ENCODE measurements around the gene TLE1. TPM values are rescaled to one million over a fixed set of nuclear protein-coding genes. Genes with fewer than 3 reads are reported as not detected.

TLE1 gene
- total RNA-seq, 1 donor from 2014 or later = 40.0 TPM

DNA sequence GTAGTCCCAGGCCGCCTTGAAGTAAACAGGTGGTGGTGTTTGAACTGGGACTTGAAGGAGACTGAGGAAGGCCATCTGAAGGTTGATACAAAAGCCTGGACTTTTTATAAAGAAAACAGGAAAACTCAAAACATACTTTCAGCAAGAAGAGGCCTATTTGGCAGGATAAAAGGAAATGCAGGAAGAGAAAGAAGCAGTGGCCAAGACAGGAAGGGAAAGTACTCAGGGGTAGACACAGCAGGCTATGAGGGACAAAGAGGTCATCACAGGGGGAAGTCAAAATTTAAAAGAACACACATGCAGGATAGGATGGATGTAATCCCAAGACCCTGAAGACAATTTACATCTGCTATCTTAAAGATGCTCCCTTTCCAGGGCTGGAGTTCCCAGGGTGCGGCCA, 13.0 kb downstream of the TLE1 start:
- DNase-seq (ENCODE audit: low read depth) (no peak), FAIRE-seq (no peak)
- H3K4me3 ChIP-seq (ENCODE audit: low read depth, low read length) = no peak overlapping the region
- H3K36me3 ChIP-seq (ENCODE audit: control insufficient read depth, insufficient read depth, low read length) = peaks cover 2% of the 10 kb centered on the region
- TF ChIP-seq, protein P1, sequence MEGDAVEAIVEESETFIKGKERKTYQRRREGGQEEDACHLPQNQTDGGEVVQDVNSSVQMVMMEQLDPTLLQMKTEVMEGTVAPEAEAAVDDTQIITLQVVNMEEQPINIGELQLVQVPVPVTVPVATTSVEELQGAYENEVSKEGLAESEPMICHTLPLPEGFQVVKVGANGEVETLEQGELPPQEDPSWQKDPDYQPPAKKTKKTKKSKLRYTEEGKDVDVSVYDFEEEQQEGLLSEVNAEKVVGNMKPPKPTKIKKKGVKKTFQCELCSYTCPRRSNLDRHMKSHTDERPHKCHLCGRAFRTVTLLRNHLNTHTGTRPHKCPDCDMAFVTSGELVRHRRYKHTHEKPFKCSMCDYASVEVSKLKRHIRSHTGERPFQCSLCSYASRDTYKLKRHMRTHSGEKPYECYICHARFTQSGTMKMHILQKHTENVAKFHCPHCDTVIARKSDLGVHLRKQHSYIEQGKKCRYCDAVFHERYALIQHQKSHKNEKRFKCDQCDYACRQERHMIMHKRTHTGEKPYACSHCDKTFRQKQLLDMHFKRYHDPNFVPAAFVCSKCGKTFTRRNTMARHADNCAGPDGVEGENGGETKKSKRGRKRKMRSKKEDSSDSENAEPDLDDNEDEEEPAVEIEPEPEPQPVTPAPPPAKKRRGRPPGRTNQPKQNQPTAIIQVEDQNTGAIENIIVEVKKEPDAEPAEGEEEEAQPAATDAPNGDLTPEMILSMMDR (IDR thresholded peaks at IDR 0.05; ENCODE audit: insufficient read depth, low read length, severe bottlenecking) = no peak
- H3K27me3 ChIP-seq (ENCODE audit: control insufficient read depth, insufficient read depth, low read length) = no peaks in the 10 kb centered on the region

DNA sequence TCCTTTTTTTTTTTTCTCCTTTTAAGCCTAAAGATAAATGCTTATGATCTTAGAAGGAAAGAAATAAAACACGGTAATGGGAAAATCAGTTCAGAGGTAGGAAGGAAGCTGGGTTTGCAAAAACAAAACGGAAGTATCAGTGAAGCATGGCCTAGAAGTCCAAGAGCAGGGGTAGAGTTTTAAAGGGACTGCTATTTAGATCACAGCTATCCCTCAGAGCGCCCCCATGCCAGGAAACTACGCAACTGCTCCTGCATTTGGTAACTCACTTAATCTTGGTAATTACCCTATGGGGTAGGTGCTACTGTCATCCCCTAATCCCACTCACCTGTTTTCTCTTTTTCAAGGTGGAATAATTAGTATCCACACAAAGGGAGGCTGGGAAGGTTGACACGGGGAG, 16.0 kb downstream of the TLE1 start:
- H3K27me3 ChIP-seq (ENCODE audit: control insufficient read depth, insufficient read depth, low read length) = no peaks in the 10 kb centered on the region
- FAIRE-seq = no peak
- TF ChIP-seq, protein P1 (IDR thresholded peaks at IDR 0.05; ENCODE audit: insufficient read depth, low read length, severe bottlenecking) = no peak
- peaks cover 1% of the 10 kb centered on the region for H3K36me3 ChIP-seq (ENCODE audit: control insufficient read depth, insufficient read depth, low read length)
- no peak for DNase-seq (ENCODE audit: low read depth)
- no peak overlapping the region for H3K4me3 ChIP-seq (ENCODE audit: low read depth, low read length)

DNA sequence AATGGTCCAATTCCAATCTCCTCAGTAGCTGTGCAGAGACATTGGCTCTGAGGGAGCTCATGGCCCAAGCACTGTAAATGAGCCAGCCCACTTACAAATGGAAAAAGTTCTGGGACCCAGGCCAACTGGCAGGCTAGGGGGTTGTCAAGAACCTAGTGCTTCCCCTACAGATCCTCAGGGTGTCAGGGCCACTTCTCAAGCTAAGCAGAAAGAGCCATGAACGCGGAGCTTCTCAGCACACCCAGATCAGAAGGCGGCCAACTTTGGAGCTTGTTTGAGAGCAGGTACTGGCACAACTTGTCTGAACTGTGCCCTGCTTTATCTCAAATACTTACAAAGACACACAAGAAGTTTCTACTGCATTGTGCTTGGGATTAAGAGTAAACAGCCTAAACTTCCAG, 17.5 kb downstream of the TLE1 start:
- TF ChIP-seq, protein P1 (IDR thresholded peaks at IDR 0.05; ENCODE audit: insufficient read depth, low read length, severe bottlenecking) = no peak
- FAIRE-seq = no peak
- Histone ChIP-seq H3K27me3 (ENCODE audit: control insufficient read depth, insufficient read depth, low read length) (no peaks in the 10 kb centered on the region), H3K4me3 (ENCODE audit: low read depth, low read length) (no peak overlapping the region), H3K36me3 (ENCODE audit: control insufficient read depth, insufficient read depth, low read length) (peaks cover 1% of the 10 kb centered on the region)
- no peak for DNase-seq (ENCODE audit: low read depth)

DNA sequence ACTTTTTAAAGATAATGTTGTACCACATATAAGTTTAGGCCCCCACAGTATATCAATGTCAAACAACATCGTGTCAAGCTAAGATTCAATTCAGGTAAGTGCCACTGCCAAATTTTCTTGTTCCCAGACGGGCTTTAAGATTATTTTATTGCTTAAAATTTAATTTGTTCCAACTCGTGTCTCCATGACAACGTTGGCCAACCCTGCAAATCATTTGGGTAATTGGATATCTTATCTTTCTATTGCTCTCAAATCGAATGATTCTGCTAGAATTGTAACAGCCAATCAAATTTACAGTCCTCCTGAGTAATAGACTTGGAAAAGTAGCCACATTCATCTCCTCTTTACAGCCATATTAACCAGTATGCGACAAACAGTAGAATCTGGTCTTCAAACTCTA, 19.5 kb downstream of the TLE1 start:
- Histone ChIP-seq H3K4me3 (ENCODE audit: low read depth, low read length) (no peak overlapping the region), H3K27me3 (ENCODE audit: control insufficient read depth, insufficient read depth, low read length) (no peaks in the 10 kb centered on the region), H3K36me3 (ENCODE audit: control insufficient read depth, insufficient read depth, low read length) (peaks cover 1% of the 10 kb centered on the region)
- DNase-seq (ENCODE audit: low read depth) = no peak
- TF ChIP-seq, protein P1 (IDR thresholded peaks at IDR 0.05; ENCODE audit: insufficient read depth, low read length, severe bottlenecking) = no peak
- FAIRE-seq = no peak

DNA sequence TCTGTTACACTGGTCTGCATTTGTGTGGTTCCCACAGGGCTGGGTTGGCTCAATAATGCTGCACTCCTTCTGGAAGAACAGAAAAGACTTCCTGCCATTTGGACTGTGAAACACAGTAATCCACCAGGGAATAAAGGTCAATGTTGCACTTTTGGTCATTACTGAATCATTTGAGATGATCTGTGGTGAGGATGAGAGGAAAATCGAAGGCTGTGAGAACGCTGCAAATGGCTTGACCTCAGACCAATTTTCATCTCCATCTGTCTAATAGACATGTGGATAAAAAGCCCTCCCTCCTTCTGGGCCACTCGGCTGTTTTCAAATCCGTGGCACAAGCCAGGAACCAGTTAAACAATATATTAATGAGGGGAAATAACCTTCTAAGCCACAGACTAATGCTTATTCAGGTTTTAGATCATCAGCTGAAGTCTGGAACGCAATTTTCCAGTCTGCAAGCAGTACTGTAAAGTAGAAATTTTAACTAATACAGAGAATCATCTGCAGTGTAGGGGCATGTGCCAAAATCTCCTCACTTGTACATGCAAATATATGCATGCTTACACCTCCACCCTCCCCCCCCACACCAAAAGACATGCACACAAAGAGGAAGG, 20.2 kb downstream of the TLE1 start:
- no peak overlapping the region for H3K4me3 ChIP-seq (ENCODE audit: low read depth, low read length)
- TF ChIP-seq, protein P1 (IDR thresholded peaks at IDR 0.05; ENCODE audit: insufficient read depth, low read length, severe bottlenecking) = no peak
- DNase-seq (ENCODE audit: low read depth) = no peak
- H3K27me3 ChIP-seq (ENCODE audit: control insufficient read depth, insufficient read depth, low read length) = no peaks in the 10 kb centered on the region
- no peak for FAIRE-seq
- peaks cover 1% of the 10 kb centered on the region for H3K36me3 ChIP-seq (ENCODE audit: control insufficient read depth, insufficient read depth, low read length)

DNA sequence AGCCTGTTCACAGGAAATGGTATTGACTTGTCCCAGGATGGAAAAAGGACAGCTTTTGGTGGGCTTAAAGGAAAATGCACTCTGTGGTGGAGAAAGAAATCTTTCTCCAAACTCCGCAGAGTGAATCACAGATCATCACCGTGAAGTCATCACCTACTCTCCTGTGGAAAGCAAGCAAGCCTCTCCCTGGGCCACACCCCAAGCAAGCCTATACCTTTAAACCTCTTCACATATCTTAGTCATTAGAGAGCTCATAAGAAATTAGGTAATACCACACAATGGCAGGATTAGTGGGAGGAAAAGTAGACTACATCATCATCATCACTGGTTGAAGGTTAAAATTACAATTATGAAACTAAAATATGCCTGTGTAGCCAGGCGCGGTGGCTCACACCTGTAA, 23.2 kb downstream of the TLE1 start:
- H3K4me3 ChIP-seq (ENCODE audit: low read depth, low read length) = no peak overlapping the region
- DNase-seq (ENCODE audit: low read depth) (peak; percentile 97), FAIRE-seq (peak; percentile 85)
- H3K36me3 ChIP-seq (ENCODE audit: control insufficient read depth, insufficient read depth, low read length) = no peaks in the 10 kb centered on the region
- TF ChIP-seq, protein P1 (IDR thresholded peaks at IDR 0.05; ENCODE audit: insufficient read depth, low read length, severe bottlenecking) = no peak
- H3K27me3 ChIP-seq (ENCODE audit: control insufficient read depth, insufficient read depth, low read length) = no peaks in the 10 kb centered on the region
